HepG2 (cell line): ENCODE results near the gene ZNF274. TPM values are rescaled to one million over a fixed set of nuclear protein-coding genes. Genes with fewer than 3 reads are reported as not detected.

Experiments
- CENPT ChIP-seq: sonication (generic); formaldehyde crosslinking; IDR thresholded peaks from 2 replicates; pipeline ENCODE4 v1.8.0; 2022; ENCODE audit warnings: low read depth, mild to moderate bottlenecking, moderate library complexity, missing genetic modification reagents
- EHMT2 ChIP-seq: fragments of 200-600 bp; sonication (generic); IDR thresholded peaks from 2 replicates; pipeline ENCODE4 v1.7.0; 2017; ENCODE audit warnings: antibody characterized with exemption, low read depth, low read length, borderline replicate concordance
- HES4 ChIP-seq: sonication (generic); formaldehyde crosslinking; IDR thresholded peaks from 2 replicates; pipeline ENCODE4 v1.9.0; 2021; ENCODE audit warnings: mild to moderate bottlenecking, missing genetic modification reagents, borderline replicate concordance
- MAFF ChIP-seq: IDR thresholded peaks from 2 replicates; pipeline ENCODE4 v1.6.1; 2011; ENCODE audit warnings: low read depth, low read length, improper control_type of control experiment
- PHF5A ChIP-seq: IDR thresholded peaks from one replicate; pipeline ENCODE4 v1.6.1; 2018; ENCODE audit warnings: low read depth, missing genetic modification reagents; ENCODE audit not compliant: unreplicated experiment
- SCMH1 ChIP-seq: sonication (generic); formaldehyde crosslinking; IDR thresholded peaks from 2 replicates; pipeline ENCODE4 v1.9.0; 2021; ENCODE audit warnings: missing genetic modification reagents, mild to moderate bottlenecking, borderline replicate concordance
- SMAD3 ChIP-seq: sonication (generic); formaldehyde crosslinking; IDR thresholded peaks from 2 replicates; pipeline ENCODE4 v1.4.0; 2020; ENCODE audit warnings: missing genetic modification reagents
- SRSF9 ChIP-seq: fragments of 200-400 bp; formaldehyde crosslinking; IDR thresholded peaks from 2 replicates; pipeline ENCODE4 v1.6.1; 2018; ENCODE audit warnings: borderline replicate concordance, mild to moderate bottlenecking, low read depth, low read length; ENCODE audit not compliant: insufficient read depth, poor library complexity, severe bottlenecking
- TBL1XR1 ChIP-seq: fragments of 150-350 bp; IDR thresholded peaks from 2 replicates; pipeline ENCODE4 v1.6.1; 2014; ENCODE audit warnings: borderline replicate concordance, low read length; ENCODE audit not compliant: partially characterized antibody
- ZFP62 ChIP-seq: sonication (generic); formaldehyde crosslinking; IDR thresholded peaks from 2 replicates; pipeline ENCODE4 v1.4.0; 2020; ENCODE audit warnings: missing genetic modification reagents
- ZFP90 ChIP-seq: sonication (generic); formaldehyde crosslinking; IDR thresholded peaks from 2 replicates; pipeline ENCODE4 v1.8.0; 2022; ENCODE audit warnings: missing genetic modification reagents, mild to moderate bottlenecking, inconsistent platforms, borderline replicate concordance
- ZNF235 ChIP-seq: sonication (generic); formaldehyde crosslinking; IDR thresholded peaks from 2 replicates; pipeline ENCODE4 v1.8.1; 2023; ENCODE audit warnings: mild to moderate bottlenecking, missing genetic modification reagents, borderline replicate concordance
- ZNF761 ChIP-seq: sonication (generic); formaldehyde crosslinking; conservative IDR thresholded peaks from 2 replicates; pipeline ENCODE4 v1.4.0; 2020; ENCODE audit warnings: mild to moderate bottlenecking, missing genetic modification reagents
- ZNF879 ChIP-seq: sonication (generic); formaldehyde crosslinking; IDR thresholded peaks from 2 replicates; pipeline ENCODE4 v1.8.1; 2023; ENCODE audit warnings: missing genetic modification reagents
- ZSCAN12 ChIP-seq: sonication (generic); formaldehyde crosslinking; IDR thresholded peaks from 2 replicates; pipeline ENCODE4 v1.9.0; 2021; ENCODE audit warnings: mild to moderate bottlenecking, missing genetic modification reagents
- polyA plus RNA-seq, 8 experiments: library from polyadenylated mRNA; depleted of rRNA in 3 of 8; stranded (reverse) in 7 of 8; unstranded in 1 of 8; fragments of >200 nt; fragmentation: Illumina TruSeq in 4 of 8; extraction: Trizol in 4 of 8; gene quantifications; 2 replicates each; pipeline versions ENCODE4 v1.2.1 to v1.2.3, GENCODE V29; 2011 to 2016; ENCODE audit warnings: low read depth in 4 of 8, missing spikeins in 1 of 8, mixed read lengths in 1 of 8; ENCODE audit not compliant: insufficient read depth in 1 of 8
- total RNA-seq, 5 experiments: library from RNA; depleted of rRNA; stranded (reverse); fragments of >200 nt; fragmentation: Illumina TruSeq; extraction: Trizol; gene quantifications; 2 replicates each; pipeline ENCODE4 v1.2.3, GENCODE V29; 2016; ENCODE audit warnings: low read depth in 1 of 5
- TF ChIP-seq, protein P1 (sequence below): sonication (generic); formaldehyde crosslinking; IDR thresholded peaks from 2 replicates; pipeline ENCODE4 v1.4.0; 2020; ENCODE audit warnings: mild to moderate bottlenecking, missing genetic modification reagents
- TF ChIP-seq, protein P2 (sequence below): IDR thresholded peaks from 2 replicates; pipeline ENCODE4 v1.6.1; 2016; ENCODE audit warnings: low read depth, missing genetic modification reagents, missing compliant biosample characterization
- TF ChIP-seq, protein P3 (sequence below): sonication (generic); formaldehyde crosslinking; IDR thresholded peaks from 2 replicates; pipeline ENCODE4 v1.5.0; 2020; ENCODE audit warnings: mild to moderate bottlenecking, low read depth, missing genetic modification reagents, borderline replicate concordance
- TF ChIP-seq, protein P4 (sequence below): sonication (generic); formaldehyde crosslinking; IDR thresholded peaks from 2 replicates; pipeline ENCODE4 v1.5.0; 2020; ENCODE audit warnings: mild to moderate bottlenecking, missing genetic modification reagents, borderline replicate concordance

Gene ZNF274
- total and polyA plus RNA-seq, 2 of the 13 experiments (the other 11 are each of a cell fraction or from before 2014, with no cell fraction given): 16.1 to 23.0 TPM

DNA sequence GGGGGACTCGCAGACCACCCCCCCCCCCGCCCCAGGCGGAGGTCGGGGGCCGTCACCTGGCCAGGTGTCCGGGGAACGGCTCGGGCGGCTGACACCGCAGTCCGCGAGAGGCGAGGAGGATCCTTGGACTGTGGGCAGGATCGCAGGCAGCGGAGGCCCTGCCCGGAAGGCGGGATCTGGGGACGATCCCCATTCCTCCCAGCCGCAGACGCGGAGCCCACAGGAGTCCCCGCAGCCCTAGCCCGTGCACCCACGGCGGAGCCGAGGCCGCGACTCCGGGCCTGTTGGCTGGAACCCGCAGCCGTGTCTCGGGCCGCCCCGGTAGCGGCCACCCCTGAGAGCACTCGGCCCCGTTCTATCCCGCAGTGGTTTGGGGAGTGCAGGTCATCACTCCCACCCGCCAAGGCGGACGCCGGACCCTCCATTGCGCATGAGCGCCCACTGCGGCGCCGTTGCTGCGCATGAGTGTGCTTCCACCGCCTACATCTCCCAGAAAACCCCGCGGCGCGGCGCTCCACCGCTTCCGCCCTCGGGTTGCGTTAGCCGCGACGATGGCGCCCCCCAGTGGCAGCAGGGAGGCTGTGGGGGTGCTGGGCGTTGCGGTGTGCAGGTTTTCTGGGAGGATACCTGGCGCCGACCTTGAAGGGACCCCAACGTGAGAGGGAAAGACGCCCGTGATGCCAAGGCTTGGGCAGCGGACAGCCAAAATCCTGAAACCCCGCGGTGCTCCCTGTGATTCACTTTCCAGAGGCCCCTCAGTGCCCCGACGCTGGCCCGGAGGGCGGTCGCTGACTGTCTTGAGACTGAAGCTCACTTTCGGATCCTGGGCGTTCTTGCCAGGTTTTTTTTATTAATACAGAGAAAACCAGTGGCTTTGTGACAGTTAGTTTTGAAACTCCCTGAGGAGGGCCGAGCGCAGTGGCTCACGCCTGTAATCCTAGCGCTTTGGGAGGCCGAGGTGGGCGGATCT lies 27.9 kb upstream of the ZNF274 start (continued):
- TF ChIP-seq, protein P1, sequence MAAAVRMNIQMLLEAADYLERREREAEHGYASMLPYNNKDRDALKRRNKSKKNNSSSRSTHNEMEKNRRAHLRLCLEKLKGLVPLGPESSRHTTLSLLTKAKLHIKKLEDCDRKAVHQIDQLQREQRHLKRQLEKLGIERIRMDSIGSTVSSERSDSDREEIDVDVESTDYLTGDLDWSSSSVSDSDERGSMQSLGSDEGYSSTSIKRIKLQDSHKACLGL: peak; percentile 80; the same call in 1 of the 2 replicates
- TF ChIP-seq SCMH1 (no peak), PHF5A (CRISPR knock-in tag) (no peak), ZSCAN12 (peak; percentile 75; the same call in 1 of the 2 replicates), ZNF235 (CRISPR knock-in tag) (peak; percentile 88), SMAD3 (CRISPR knock-in tag) (peak; percentile 60; the same call in 1 of the 2 replicates), SRSF9 (no peak), ZFP62 (CRISPR knock-in tag) (0 out of 2 replicates have a peak, but pooled peaks have one; percentile 23), ZFP90 (CRISPR knock-in tag) (peak; percentile 87; the same call in 1 of the 2 replicates), EHMT2 (no peak), HES4 (peak; percentile 90), ZNF761 (CRISPR knock-in tag) (peak; percentile 68), TBL1XR1 (peak; percentile 34), MAFF (no peak), ZNF879 (CRISPR knock-in tag) (no peak), CENPT (CRISPR knock-in tag) (no peak)
- TF ChIP-seq, protein P2, sequence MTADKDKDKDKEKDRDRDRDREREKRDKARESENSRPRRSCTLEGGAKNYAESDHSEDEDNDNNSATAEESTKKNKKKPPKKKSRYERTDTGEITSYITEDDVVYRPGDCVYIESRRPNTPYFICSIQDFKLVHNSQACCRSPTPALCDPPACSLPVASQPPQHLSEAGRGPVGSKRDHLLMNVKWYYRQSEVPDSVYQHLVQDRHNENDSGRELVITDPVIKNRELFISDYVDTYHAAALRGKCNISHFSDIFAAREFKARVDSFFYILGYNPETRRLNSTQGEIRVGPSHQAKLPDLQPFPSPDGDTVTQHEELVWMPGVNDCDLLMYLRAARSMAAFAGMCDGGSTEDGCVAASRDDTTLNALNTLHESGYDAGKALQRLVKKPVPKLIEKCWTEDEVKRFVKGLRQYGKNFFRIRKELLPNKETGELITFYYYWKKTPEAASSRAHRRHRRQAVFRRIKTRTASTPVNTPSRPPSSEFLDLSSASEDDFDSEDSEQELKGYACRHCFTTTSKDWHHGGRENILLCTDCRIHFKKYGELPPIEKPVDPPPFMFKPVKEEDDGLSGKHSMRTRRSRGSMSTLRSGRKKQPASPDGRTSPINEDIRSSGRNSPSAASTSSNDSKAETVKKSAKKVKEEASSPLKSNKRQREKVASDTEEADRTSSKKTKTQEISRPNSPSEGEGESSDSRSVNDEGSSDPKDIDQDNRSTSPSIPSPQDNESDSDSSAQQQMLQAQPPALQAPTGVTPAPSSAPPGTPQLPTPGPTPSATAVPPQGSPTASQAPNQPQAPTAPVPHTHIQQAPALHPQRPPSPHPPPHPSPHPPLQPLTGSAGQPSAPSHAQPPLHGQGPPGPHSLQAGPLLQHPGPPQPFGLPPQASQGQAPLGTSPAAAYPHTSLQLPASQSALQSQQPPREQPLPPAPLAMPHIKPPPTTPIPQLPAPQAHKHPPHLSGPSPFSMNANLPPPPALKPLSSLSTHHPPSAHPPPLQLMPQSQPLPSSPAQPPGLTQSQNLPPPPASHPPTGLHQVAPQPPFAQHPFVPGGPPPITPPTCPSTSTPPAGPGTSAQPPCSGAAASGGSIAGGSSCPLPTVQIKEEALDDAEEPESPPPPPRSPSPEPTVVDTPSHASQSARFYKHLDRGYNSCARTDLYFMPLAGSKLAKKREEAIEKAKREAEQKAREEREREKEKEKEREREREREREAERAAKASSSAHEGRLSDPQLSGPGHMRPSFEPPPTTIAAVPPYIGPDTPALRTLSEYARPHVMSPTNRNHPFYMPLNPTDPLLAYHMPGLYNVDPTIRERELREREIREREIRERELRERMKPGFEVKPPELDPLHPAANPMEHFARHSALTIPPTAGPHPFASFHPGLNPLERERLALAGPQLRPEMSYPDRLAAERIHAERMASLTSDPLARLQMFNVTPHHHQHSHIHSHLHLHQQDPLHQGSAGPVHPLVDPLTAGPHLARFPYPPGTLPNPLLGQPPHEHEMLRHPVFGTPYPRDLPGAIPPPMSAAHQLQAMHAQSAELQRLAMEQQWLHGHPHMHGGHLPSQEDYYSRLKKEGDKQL (CRISPR knock-in tag): no peak
- TF ChIP-seq, protein P3, sequence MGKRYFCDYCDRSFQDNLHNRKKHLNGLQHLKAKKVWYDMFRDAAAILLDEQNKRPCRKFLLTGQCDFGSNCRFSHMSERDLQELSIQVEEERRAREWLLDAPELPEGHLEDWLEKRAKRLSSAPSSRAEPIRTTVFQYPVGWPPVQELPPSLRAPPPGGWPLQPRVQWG: no peak
- TF ChIP-seq, protein P4, sequence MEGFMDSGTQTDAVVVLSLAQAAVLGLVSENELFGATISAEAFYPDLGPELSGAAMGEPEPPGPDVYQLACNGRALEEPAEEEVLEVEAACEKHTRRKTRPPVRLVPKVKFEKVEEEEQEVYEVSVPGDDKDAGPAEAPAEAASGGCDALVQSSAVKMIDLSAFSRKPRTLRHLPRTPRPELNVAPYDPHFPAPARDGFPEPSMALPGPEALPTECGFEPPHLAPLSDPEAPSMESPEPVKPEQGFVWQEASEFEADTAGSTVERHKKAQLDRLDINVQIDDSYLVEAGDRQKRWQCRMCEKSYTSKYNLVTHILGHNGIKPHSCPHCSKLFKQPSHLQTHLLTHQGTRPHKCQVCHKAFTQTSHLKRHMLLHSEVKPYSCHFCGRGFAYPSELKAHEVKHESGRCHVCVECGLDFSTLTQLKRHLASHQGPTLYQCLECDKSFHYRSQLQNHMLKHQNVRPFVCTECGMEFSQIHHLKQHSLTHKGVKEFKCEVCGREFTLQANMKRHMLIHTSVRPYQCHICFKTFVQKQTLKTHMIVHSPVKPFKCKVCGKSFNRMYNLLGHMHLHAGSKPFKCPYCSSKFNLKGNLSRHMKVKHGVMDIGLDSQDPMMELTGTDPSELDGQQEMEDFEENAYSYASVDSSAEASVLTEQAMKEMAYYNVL: peak; percentile 48; the same call in 1 of the 2 replicates
